ENCODE results near the gene TRAP1.
A peak's percentile ranks its signal among the peaks of the same experiment; 100 is the strongest.

The TRAP1 gene

GRCh38 chr16:3751878-3752277 is 34.6 kb upstream of the TRAP1 start:
- TF ChIP-seq, protein P1, sequence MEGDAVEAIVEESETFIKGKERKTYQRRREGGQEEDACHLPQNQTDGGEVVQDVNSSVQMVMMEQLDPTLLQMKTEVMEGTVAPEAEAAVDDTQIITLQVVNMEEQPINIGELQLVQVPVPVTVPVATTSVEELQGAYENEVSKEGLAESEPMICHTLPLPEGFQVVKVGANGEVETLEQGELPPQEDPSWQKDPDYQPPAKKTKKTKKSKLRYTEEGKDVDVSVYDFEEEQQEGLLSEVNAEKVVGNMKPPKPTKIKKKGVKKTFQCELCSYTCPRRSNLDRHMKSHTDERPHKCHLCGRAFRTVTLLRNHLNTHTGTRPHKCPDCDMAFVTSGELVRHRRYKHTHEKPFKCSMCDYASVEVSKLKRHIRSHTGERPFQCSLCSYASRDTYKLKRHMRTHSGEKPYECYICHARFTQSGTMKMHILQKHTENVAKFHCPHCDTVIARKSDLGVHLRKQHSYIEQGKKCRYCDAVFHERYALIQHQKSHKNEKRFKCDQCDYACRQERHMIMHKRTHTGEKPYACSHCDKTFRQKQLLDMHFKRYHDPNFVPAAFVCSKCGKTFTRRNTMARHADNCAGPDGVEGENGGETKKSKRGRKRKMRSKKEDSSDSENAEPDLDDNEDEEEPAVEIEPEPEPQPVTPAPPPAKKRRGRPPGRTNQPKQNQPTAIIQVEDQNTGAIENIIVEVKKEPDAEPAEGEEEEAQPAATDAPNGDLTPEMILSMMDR (IDR thresholded peaks at IDR 0.05; ENCODE audit: low read depth, low read length) = no peak
- no peak for DNase-seq (ENCODE audit: low read depth, low spot score)
- H3K4me3 ChIP-seq (ENCODE audit: low read depth, low read length) = no peak overlapping the region
- in situ Hi-C loops (cut with HindIII; ENCODE audit: low sequenced_read_pairs) = no loop called here

DNA sequence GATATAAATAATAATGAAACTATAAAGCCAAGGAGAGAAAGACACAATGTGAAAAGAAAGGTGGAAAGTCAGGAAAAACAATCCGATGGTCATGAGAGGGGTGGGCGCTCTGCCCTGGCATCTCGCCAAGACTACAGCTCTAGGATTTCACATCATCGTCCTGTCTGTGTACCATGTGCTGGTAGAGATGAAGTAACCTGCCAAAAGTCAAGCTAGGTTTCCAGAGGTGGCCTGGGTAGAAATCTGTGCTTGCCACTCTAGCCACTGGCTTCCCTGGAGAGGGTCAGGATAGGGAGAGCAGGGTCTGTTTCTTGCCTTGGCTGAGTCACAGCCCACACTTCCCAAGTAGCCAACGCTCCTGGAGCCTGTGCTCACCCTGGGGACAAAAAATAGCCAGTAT is 31.0 kb upstream of the TRAP1 start:
- TF ChIP-seq, protein P1 (IDR thresholded peaks at IDR 0.05; ENCODE audit: low read depth, low read length) = no peak
- no peak for DNase-seq (ENCODE audit: low read depth, low spot score)
- in situ Hi-C loops (cut with HindIII; ENCODE audit: low sequenced_read_pairs) = no loop called here
- H3K4me3 ChIP-seq (ENCODE audit: low read depth, low read length) = no peak overlapping the region

- TF ChIP-seq, protein P1 (IDR thresholded peaks at IDR 0.05; ENCODE audit: low read depth, low read length) = no peak
- in situ Hi-C loops (cut with HindIII; ENCODE audit: low sequenced_read_pairs) = no loop called here
- peak; percentile 65 for DNase-seq (ENCODE audit: low read depth, low spot score)
- no peak overlapping the region for H3K4me3 ChIP-seq (ENCODE audit: low read depth, low read length)
These were observed 28.5 kb upstream of the TRAP1 start for GRCh38 chr16:3745751-3746355.

- TF ChIP-seq, protein P1 (IDR thresholded peaks at IDR 0.05; ENCODE audit: low read depth, low read length) = no peak
- in situ Hi-C loops (cut with HindIII; ENCODE audit: low sequenced_read_pairs) = no loop called here
These were observed 26.7 kb upstream of the TRAP1 start for GRCh38 chr16:3744018-3744417.

DNA sequence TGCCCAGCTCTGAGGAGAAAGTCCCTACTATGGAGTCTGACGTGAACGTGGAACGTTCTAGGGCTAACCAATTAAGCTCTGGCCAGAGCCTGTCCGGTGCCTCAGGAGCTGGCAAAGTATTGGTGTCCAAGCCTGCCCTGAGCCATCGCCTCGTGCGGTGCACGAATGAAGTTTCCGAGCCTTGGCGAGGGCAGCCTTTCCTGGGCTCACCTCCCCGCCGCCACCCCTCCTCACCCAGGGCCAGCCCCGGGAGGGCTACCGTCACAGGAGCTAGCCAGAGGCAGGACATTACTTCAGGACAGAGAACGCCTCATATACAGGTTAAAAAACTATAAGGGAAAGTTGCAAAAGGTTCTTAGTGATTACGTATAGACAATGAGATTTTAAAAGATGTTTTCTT is 23.6 kb upstream of the TRAP1 start:
- DNase-seq (ENCODE audit: low read depth, low spot score) = no peak
- in situ Hi-C loops (cut with HindIII; ENCODE audit: low sequenced_read_pairs) = no loop called here
- no peak overlapping the region for H3K4me3 ChIP-seq (ENCODE audit: low read depth, low read length)
- TF ChIP-seq, protein P1 (IDR thresholded peaks at IDR 0.05; ENCODE audit: low read depth, low read length) = no peak

More at GRCh38 chr16:3744018-3744417, 26.7 kb upstream of the TRAP1 start:
- no peak for DNase-seq (ENCODE audit: low read depth, low spot score)
- H3K4me3 ChIP-seq (ENCODE audit: low read depth, low read length) = no peak overlapping the region

DNA sequence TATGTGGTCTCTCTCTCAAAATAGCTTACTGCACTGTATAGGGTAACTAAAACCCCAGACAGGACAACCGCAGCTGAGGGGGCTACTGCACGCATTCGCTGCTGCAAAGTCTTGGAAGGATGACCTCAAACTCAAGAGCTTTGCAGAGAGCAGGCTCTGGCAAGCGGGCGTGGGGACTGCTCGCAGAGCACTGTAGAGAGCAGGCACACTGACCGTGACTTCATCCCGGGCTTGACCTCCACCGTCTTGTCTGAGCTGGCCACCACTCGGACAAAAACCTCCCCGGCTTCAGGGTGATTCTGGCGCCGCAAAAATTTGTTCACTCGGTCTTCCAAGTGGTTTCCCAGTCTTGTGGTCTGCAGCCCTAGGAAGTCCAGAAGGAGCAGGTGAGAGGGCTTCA is 22.9 kb upstream of the TRAP1 start:
- no peak for DNase-seq (ENCODE audit: low read depth, low spot score)
- TF ChIP-seq, protein P1 (IDR thresholded peaks at IDR 0.05; ENCODE audit: low read depth, low read length) = no peak
- H3K4me3 ChIP-seq (ENCODE audit: low read depth, low read length) = no peak overlapping the region
- in situ Hi-C loops (cut with HindIII; ENCODE audit: low sequenced_read_pairs) = no loop called here
